CD4-positive, alpha-beta T cell treated with Interleukin-17A for 4 hours (primary cell): ENCODE results near the gene SMIM21.

ENCODE experiments used
- DNase-seq: peaks from one replicate; pipeline ENCODE4 v3.0.0-alpha.2; 2020; ENCODE audit warnings: mixed read lengths

Gene SMIM21

GRCh38 chr18:75374466-75374865, 53.0 kb downstream of the SMIM21 start:
- DNase-seq: no peak

GRCh38 chr18:75369026-75369721, 58.3 kb downstream of the SMIM21 start:
- no peak for DNase-seq

- peak; percentile 35 for DNase-seq
Observed at GRCh38 chr18:75365837-75366236, 61.7 kb downstream of the SMIM21 start.

GRCh38 chr18:75365254-75365629, 62.3 kb downstream of the SMIM21 start:
- no peak for DNase-seq

- DNase-seq: no peak
Observed at GRCh38 chr18:75364512-75365253, 62.8 kb downstream of the SMIM21 start.

GRCh38 chr18:75363446-75364225, 63.9 kb downstream of the SMIM21 start:
- no peak for DNase-seq

- no peak for DNase-seq
Observed at GRCh38 chr18:75362435-75362834, 65.1 kb downstream of the SMIM21 start.

GRCh38 chr18:75360941-75361340, 66.6 kb downstream of the SMIM21 start:
- DNase-seq: no peak

- DNase-seq: no peak
Observed at GRCh38 chr18:75360215-75360614, 67.3 kb downstream of the SMIM21 start.
